Muscle of arm (tissue), 12 donors: ENCODE results near the gene OR2V1. TPM values are rescaled to one million over a fixed set of nuclear protein-coding genes. Genes with fewer than 3 reads are reported as not detected.
"Not testable (repeated sequence)": the region's sequence is repeated elsewhere in the genome, so short reads cannot be mapped to it uniquely, and the experiment has no call there.

Source experiments
- DNase-seq: peaks from one replicate; pipeline ENCODE4 v3.0.0-alpha.2; 2013
- polyA plus RNA-seq, 12 donors: library from polyadenylated mRNA; unstranded; fragments of 120-200 nt; gene quantifications; one replicate each; pipeline ENCODE4 v1.2.1, GENCODE V29; 2013; ENCODE audit not compliant: insufficient read length in 12 of 12

The OR2V1 gene
- polyA plus RNA-seq, 12 donors: not detected

GRCh38 chr5:181130081-181130480 is 888 bp downstream of the OR2V1 start:
- DNase-seq: not testable (repeated sequence)

DNA sequence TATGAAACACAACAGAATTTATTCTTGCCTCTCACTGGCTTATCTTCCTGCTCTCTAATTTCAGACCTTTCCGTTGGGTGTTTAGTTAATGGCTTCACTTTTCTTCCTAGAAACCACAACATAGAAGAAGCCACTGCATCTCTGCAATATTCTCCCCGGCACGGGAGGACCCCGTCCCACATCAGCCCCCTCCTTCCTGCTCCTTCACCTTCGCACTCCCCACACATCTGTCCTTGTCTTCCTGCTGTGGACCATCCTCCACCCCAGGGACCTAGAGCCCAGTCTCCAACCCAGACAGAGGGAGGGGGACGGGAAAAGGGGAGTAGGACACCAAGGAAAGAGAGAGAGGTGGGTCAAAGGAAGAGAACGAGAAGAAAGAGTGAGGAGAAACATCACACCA is 1.4 kb downstream of the OR2V1 start:
- no peak for DNase-seq

DNA sequence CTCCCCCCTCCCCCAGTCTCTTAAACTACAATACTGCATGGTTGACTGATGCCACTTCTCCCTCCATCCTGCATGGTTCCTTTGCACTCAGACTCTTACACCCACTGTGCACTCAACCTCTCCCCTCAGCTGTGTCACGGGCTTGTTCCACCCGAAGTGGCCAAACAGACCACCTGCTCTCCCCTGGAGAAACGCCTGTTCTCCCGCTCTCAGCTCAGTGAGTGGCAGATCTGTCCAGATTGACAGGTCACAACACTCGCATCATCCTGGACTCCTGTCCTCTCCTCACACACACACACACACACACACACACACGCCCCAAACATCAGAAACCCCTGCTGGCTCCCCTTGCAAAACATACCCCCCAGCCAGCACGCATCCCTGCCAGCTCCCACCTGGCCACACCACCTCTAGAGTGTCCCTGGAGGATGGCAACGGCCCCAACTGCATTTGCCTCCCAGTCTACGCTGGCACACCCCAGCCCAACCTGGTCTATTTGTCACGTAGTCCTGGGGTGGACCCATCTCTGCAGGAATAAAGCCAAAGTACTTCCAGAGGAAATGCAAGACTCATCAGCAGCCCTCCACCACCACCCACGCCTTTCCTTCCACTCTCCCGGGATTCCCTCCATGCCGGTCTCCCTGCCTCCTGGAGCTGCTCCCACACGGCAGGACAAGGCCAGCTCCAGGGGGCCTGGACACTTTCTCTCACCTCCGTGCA is 2.9 kb downstream of the OR2V1 start:
- DNase-seq: no peak

DNA sequence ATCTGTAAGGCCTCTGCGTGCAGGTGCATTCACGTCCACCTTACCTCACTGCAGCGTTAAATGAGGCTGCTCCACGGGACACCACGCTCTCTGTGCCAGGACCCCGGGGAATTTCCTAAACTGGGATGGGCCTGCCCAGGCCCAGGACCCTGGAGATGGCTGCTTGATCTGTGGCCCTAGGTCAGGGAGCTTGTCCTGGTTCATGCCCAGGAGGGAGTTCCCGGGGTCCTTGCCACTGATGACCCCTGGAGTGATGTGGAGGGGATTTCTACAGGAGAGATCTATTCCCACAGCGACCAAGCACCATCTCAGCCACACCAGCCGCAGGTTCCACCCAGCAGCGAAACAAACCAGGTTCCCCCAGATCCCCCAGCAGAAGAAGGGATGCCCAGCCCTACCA is 3.5 kb downstream of the OR2V1 start:
- no peak for DNase-seq

DNA sequence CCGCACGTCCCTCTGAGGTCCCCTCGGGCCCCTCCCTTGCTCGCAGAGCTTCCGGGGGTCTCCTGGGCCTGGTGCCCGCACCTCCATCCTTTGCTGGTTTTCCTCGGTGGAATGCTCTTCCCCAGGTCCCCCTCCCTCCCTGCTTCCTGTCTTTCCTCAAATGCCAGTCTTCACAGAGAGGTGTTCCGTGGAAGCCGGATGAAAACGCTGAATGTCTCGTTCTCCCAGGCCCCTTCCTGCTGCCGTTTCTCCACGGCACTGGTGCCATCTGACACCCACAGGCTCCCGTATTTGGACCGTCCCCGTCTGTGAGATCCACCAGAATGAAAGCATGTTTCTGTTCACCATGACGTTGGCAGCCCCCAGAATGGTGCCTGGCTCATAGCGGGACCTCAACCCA is 4.1 kb downstream of the OR2V1 start:
- DNase-seq: no peak

DNA sequence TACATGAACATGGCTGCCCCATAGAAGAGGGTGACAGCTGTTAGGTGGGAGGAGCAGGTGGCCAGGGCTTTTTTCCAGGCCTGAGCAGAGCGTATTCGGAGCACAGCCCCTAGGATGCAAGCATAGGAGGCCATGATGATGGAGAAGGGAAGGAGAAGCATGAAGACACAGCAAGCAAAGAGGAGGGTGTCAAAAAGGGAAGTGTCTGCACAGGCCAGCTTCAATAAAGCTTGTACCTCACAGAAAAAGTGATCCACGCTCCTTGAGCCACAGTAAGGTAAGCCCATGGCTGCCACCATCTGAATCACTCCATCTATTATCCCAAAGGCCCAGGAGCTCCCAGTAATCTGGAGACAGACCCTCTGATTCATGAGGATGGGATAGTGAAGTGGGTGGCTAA is 6.4 kb downstream of the OR2V1 start:
- no peak for DNase-seq

GRCh38 chr5:181121675-181122561 is 9.1 kb downstream of the OR2V1 start:
- DNase-seq: no peak

DNA sequence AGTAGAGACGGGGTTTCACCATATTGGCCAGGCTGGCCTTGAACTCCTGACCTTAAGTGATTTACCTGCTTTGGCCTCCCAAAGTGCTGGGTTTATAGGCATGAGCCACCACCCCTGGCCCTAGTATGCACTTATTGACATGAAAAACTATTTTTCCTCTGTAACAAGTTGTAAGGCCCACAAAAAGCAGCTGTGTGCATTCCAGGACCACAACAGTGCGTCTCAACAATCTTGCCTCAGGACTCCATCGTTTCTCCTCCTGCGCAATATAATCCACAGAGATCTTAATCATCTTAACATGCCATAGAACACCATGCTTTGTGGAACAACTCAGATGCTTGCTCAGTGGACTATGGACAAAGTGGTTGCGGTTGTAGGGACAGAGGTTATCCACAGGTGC is 10.2 kb downstream of the OR2V1 start:
- DNase-seq: no peak

DNA sequence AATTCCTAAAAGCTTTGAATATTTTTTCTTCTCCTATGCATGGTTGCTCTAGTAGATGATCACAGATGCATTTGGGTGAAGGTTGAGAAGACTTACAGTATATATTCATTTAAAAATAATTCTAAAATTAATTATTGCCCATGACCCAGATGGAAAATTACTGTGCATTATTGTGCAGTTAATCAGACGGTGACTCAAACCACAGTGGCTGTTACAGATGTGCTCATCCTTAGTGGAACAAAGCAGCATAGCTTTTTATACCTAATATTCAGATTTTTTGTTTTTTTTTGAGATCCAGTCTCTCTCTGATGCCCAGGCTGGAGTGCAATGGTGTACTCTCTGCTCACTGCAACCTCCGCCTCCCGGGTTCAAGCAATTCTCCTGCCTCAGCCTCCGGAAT is 10.7 kb downstream of the OR2V1 start:
- DNase-seq: no peak

DNA sequence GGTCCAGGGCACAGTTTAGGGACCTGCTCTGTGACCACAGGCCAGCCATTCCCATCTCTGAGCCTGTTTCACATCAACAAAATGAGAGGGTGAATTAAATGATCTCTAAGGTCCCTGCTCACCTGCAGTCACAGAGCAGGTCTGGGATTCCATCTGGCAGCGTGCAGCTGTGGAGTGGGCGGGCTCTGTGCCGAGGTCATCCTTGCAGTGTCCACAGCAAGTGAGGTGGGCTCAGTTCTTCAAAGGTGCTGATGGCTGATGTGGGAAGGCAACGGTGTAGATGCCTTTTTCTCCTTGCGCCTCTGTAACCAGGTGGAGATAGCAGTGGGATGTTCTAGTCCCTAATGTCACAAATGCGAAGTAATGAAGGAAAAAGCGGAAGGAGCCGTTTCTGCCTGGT is 11.9 kb downstream of the OR2V1 start:
- DNase-seq: no peak

GRCh38 chr5:181118369-181118768 is 12.6 kb downstream of the OR2V1 start:
- DNase-seq: no peak

- no peak for DNase-seq
Observed at GRCh38 chr5:181114844-181115778, 15.9 kb downstream of the OR2V1 start.

- DNase-seq: no peak
Observed at GRCh38 chr5:181114284-181114843, 16.6 kb downstream of the OR2V1 start.

DNA sequence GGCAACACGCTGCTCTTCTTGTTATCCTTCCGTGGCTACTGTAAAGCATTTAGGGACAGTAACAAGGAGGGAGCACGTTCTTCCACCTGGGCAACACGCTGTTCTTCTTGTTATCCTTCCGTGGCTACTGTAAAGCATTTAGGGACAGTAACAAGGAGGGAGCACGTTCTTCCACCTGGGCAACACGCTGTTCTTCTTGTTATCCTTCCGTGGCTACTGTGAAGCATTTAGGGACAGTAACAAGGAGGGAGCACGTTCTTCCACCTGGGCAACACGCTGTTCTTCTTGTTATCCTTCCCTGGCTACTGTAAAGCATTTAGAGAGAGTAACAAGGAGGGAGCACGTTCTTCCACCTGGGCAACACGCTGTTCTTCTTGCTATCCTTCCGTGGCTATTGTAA is 17.4 kb downstream of the OR2V1 start:
- not testable (repeated sequence) for DNase-seq

GRCh38 chr5:181112476-181112875 is 18.5 kb downstream of the OR2V1 start:
- DNase-seq: no peak

- DNase-seq: no peak
Observed at GRCh38 chr5:181111010-181111409, 20.0 kb downstream of the OR2V1 start.

DNA sequence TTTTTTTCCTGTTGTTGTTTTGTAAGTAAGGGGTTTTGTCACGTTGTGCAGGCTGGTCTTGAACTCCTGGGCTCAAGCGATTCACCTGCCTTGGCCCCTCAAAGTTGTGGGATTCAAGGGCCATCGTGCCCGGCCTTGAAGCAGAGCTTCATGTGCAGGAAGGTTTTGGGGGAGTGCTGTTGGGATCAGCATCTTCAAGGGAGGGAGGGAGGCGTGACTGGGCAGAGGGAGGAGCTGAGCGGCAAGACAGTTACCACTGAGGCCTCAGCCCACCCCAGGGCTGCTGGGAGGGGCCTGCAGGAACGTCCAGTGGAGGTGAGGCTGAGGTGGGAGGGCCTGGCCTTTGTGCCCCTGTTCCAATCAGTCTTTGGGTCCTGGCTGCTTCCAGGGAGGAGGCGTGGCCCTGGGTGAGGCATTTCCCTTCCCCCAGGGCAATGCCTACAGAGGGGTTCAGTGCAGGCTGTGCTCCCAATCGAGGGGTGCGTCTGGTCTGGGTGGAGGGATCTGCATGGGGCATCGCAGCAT is 21.4 kb downstream of the OR2V1 start:
- DNase-seq: no peak

GRCh38 chr5:181108578-181109165 is 22.3 kb downstream of the OR2V1 start:
- no peak for DNase-seq

DNA sequence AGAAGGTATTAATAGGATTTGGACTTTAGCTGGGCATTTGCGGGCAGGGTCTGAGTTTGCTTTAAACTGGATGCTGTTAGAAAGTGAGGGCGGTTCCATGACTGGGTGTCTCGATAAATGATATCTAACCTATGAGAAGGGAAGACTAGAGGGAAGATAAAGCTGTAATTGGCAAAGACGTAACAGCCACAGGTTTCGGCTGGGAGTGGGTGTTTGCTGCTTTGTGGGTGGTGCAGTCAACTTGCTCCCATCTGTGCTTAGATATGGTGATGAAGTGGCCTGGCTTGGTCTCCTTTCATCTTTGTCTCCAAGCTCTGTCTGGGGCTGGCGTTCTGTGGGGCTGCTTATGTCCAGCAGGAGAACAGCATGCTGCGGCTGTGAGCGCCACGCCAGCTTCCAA is 23.3 kb downstream of the OR2V1 start:
- DNase-seq: no peak

DNA sequence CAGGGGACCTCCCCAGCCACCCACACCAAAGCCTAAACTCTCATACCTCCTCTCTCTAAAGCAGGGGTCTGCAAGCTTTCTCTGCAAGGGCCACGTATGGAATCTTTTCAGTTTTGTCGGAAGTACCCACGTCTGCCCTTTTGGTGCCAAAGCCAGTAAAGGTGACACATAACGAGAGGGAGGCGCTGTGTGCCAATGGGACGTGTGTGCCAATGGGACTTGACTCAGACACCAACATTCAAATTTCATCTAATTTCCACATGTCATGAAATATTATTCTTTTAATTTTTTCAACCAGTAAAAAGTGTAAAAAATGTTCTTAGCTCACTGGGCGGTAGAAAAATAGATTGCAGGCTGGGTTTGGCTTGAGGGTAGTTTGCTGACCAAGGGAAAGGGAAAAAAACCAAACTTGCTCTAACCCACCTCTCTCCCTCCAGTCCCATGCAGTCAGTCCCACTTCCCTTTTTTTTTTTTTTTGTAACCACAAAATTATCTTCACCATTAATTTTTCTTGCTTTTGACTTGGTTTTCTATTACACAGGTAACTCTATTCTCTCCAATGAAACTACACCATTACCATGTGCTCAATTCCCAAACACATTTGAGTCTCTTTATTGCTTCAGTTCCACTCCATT is 25.5 kb downstream of the OR2V1 start:
- DNase-seq: no peak
